HepG2 (cell line): Measurements from ENCODE around the gene POLN. TPM values are rescaled to one million over a fixed set of nuclear protein-coding genes. Genes with fewer than 3 reads are reported as not detected.

ENCODE experiments used
- ATAC-seq: fragments of 200-7000 bp; cut with Tn5 transposase; 3 replicates; pipeline ENCODE4 v1.9.1; 2020; ENCODE audit warnings: mild to moderate bottlenecking, moderate library complexity
- BruUV-seq: library from RNA; stranded (reverse); fragments of 400-500 nt; replicated peaks from 2 replicates; lab custom pipeline; 2021; lab: Mats Ljungman, UMichigan
- CTCF ChIA-PET: fragments of 300-600 bp; formaldehyde crosslinking; extraction: SDS; loops from one replicate; lab custom pipeline; 2021; ENCODE audit warnings: low total read pairs, inconsistent platforms, low intra/inter-chr PET ratio; lab: Yijun Ruan, JAX
- POLR2A ChIA-PET: fragments of 350-600 bp; sonication (Branson Sonifier 250); formaldehyde crosslinking; loops from one replicate; lab custom pipeline; 2020; ENCODE audit warnings: antibody characterized with exemption, inconsistent platforms; lab: Yijun Ruan, JAX
- DNase-seq: peaks from one replicate; pipeline ENCODE4 v3.0.0-alpha.2; 2015; ENCODE audit warnings: low spot score
- FAIRE-seq: peaks from 3 replicates; lab custom pipeline; 2011; peaks lifted over from hg19 to GRCh38; lab: Jason Lieb, UNC
- H2AFZ ChIP-seq: one replicate; pipeline ENCODE4 v1.6.1; 2011; ENCODE audit warnings: low read length, inconsistent platforms
- H3K27ac ChIP-seq: fragments of 300-600 bp; 3 replicates; pipeline ENCODE4 v1.8.0; 2011; ENCODE audit warnings: mixed run types, mild to moderate bottlenecking, mixed read lengths, low read length, inconsistent platforms; ENCODE audit not compliant: insufficient read depth; ENCODE audit errors: extremely low read length
- H3K27me3 ChIP-seq, 2 experiments: fragments of 200-600 bp in 1 of 2; 2 replicates in 1 of 2; 3 replicates in 1 of 2; pipeline versions ENCODE4 v1.6.0 to v1.8.0; 2011; ENCODE audit warnings: low read length in 2 of 2, mild to moderate bottlenecking in 2 of 2, moderate library complexity in 2 of 2, inconsistent platforms in 1 of 2; ENCODE audit not compliant: insufficient read depth in 2 of 2, control insufficient read depth in 1 of 2
- H3K36me3 ChIP-seq, 2 experiments: fragments of 200-600 bp in 1 of 2; replicated peaks in 1 of 2; 2 replicates in 1 of 2; 3 replicates in 1 of 2; pipeline versions ENCODE4 v1.5.1 to v1.8.0; 2011; ENCODE audit warnings: low read length in 2 of 2, inconsistent platforms in 1 of 2; ENCODE audit not compliant: insufficient read depth in 2 of 2, control insufficient read depth in 1 of 2
- H3K4me1 ChIP-seq: 2 replicates; pipeline ENCODE4 v1.5.1; 2012; ENCODE audit warnings: low read length, inconsistent platforms; ENCODE audit not compliant: insufficient read depth
- H3K4me2 ChIP-seq: 2 replicates; pipeline ENCODE4 v1.6.0; 2011; ENCODE audit warnings: low read depth, low read length, inconsistent platforms
- H3K4me3 ChIP-seq, 3 experiments: fragments of 200-600 bp in 1 of 3; sonication (generic), shearing (Covaris generic) in 1 of 3; replicated peaks in 1 of 3; 2 replicates each; pipeline ENCODE4 v1.5.1; 2011 to 2016; ENCODE audit warnings: low read length in 3 of 3, inconsistent platforms in 2 of 3, low read depth in 2 of 3, mild to moderate bottlenecking in 2 of 3, control low read depth in 1 of 3, mixed read lengths in 1 of 3; ENCODE audit not compliant: insufficient read depth in 1 of 3
- H3K79me2 ChIP-seq: one replicate; pipeline ENCODE4 v1.6.1; 2011; ENCODE audit warnings: low read length, inconsistent platforms; ENCODE audit not compliant: insufficient read depth
- H3K9ac ChIP-seq: 2 replicates; pipeline ENCODE4 v1.6.0; 2011; ENCODE audit warnings: mild to moderate bottlenecking, low read depth, low read length, inconsistent platforms; ENCODE audit not compliant: insufficient read depth
- H3K9me3 ChIP-seq: 2 replicates; pipeline ENCODE4 v1.5.1; 2012; ENCODE audit warnings: mild to moderate bottlenecking, low read length
- H4K20me1 ChIP-seq: 2 replicates; pipeline ENCODE4 v1.6.0; 2011; ENCODE audit warnings: inconsistent platforms, mild to moderate bottlenecking, low read length, moderate library complexity; ENCODE audit not compliant: insufficient read depth
- KDM2A ChIP-seq: sonication (generic); formaldehyde crosslinking; IDR thresholded peaks from 2 replicates; pipeline ENCODE4 v1.4.0; 2020; ENCODE audit warnings: low read depth, missing genetic modification reagents, borderline replicate concordance
- MAZ ChIP-seq, 2 experiments: sonication (generic) in 1 of 2; formaldehyde crosslinking in 1 of 2; IDR thresholded peaks; 2 replicates each; pipeline versions ENCODE4 v1.5.0 to v1.6.1; 2012 to 2020; ENCODE audit warnings: low read depth in 2 of 2, mild to moderate bottlenecking in 2 of 2, borderline replicate concordance in 1 of 2, improper control_type of control experiment in 1 of 2, low read length in 1 of 2, missing genetic modification reagents in 1 of 2, moderate library complexity in 1 of 2
- PITX1 ChIP-seq: sonication (generic); formaldehyde crosslinking; IDR thresholded peaks from 2 replicates; pipeline ENCODE4 v1.5.1; 2020; ENCODE audit warnings: mild to moderate bottlenecking, missing genetic modification reagents
- RAD21 ChIP-seq: fragments of 450-650 bp; formaldehyde crosslinking; IDR thresholded peaks from 2 replicates; pipeline ENCODE4 v1.5.0; 2020; ENCODE audit warnings: mild to moderate bottlenecking
- RCOR2 ChIP-seq: IDR thresholded peaks from 2 replicates; pipeline ENCODE4 v1.6.1; 2016; ENCODE audit warnings: missing biosample characterization, missing genetic modification reagents
- SIX1 ChIP-seq: sonication (generic); formaldehyde crosslinking; IDR thresholded peaks from 2 replicates; pipeline ENCODE4 v1.4.0; 2020; ENCODE audit warnings: missing genetic modification reagents, borderline replicate concordance
- TCF7 ChIP-seq: sonication (generic); IDR thresholded peaks from 2 replicates; pipeline ENCODE4 v1.6.1; 2016; ENCODE audit warnings: antibody characterized with exemption, low read depth
- THRA ChIP-seq: sonication (generic); formaldehyde crosslinking; IDR thresholded peaks from 2 replicates; pipeline ENCODE4 v1.4.0; 2020; ENCODE audit warnings: missing genetic modification reagents, borderline replicate concordance
- ZNF143 ChIP-seq: sonication (generic); formaldehyde crosslinking; IDR thresholded peaks from 2 replicates; pipeline ENCODE4 v1.4.0; 2020; ENCODE audit warnings: missing genetic modification reagents
- ZNF160 ChIP-seq: sonication (generic); formaldehyde crosslinking; IDR thresholded peaks from 2 replicates; pipeline ENCODE4 v1.8.0; 2022; ENCODE audit warnings: mild to moderate bottlenecking, inconsistent platforms, missing genetic modification reagents
- ZNF225 ChIP-seq: sonication (generic); formaldehyde crosslinking; IDR thresholded peaks from 2 replicates; pipeline ENCODE4 v1.4.0; 2020; ENCODE audit warnings: mild to moderate bottlenecking, missing genetic modification reagents
- ZSCAN5A ChIP-seq: sonication (generic); formaldehyde crosslinking; IDR thresholded peaks from 2 replicates; pipeline ENCODE4 v1.8.0; 2022; ENCODE audit warnings: mild to moderate bottlenecking, missing genetic modification reagents, borderline replicate concordance
- WGBS: methylation state at CpG from one replicate; pipeline ENCODE4 v1.1.6; 2017; ENCODE audit warnings: low lambda C conversion rate; 5-methylcytosine and 5-hydroxymethylcytosine counted together
- in situ Hi-C: cut with HindIII; loops from 2 replicates; pipeline ENCODE4 v1.10.0; 2017; ENCODE audit warnings: low pct_unique_long_range_greater_than_20kb; ENCODE audit not compliant: extremely low pct_ligation_motif_present
- intact Hi-C: fragments of 100-400 bp; cut with micrococcal nuclease; formaldehyde crosslinking; loops from one replicate; pipeline ENCODE4 v1.10.0; 2022; ENCODE audit not compliant: unreplicated experiment
- polyA plus RNA-seq, 8 experiments: library from polyadenylated mRNA; depleted of rRNA in 3 of 8; stranded (reverse) in 7 of 8; unstranded in 1 of 8; fragments of >200 nt; fragmentation: Illumina TruSeq in 4 of 8; extraction: Trizol in 4 of 8; gene quantifications; 2 replicates each; pipeline versions ENCODE4 v1.2.1 to v1.2.3, GENCODE V29; 2011 to 2016; ENCODE audit warnings: low read depth in 4 of 8, missing spikeins in 1 of 8, mixed read lengths in 1 of 8; ENCODE audit not compliant: insufficient read depth in 1 of 8
- total RNA-seq, 5 experiments: library from RNA; depleted of rRNA; stranded (reverse); fragments of >200 nt; fragmentation: Illumina TruSeq; extraction: Trizol; gene quantifications; 2 replicates each; pipeline ENCODE4 v1.2.3, GENCODE V29; 2016; ENCODE audit warnings: low read depth in 1 of 5

Gene POLN
- total and polyA plus RNA-seq, 2 of the 13 experiments (the other 11 are each of a cell fraction or from before 2014, with no cell fraction given): 0.93 to 1.5 TPM

GRCh38 chr4:2186865-2187172 lies 55.1 kb downstream of the POLN start:
- Histone ChIP-seq H3K27ac (no peak overlapping the region), H3K9ac (no peak overlapping the region)
- TF ChIP-seq ZSCAN5A (CRISPR knock-in tag): no peak
- peak; percentile 99 for TF ChIP-seq ZNF160
- TF ChIP-seq, all 625 proteins: peak for 1
- DNase-seq: no peak
- H3K9me3 ChIP-seq: 0 out of 2 replicates have a peak, but pooled peaks cover 5% of the 10 kb centered on the region
- no peaks in the 10 kb centered on the region for H3K4me1 ChIP-seq
- no peak for ATAC-seq
- POLR2A ChIA-PET: no interaction called here
- BruUV-seq: no TSS peak
- H3K4me2 ChIP-seq: no peak overlapping the region
- in situ Hi-C loops: loop anchor here (25.0 kb wide), 1 partner anchor 175 kb away; the partner anchor contains the start of gene NELFA
- FAIRE-seq: no peak
- no peak overlapping the region for H2AFZ ChIP-seq
- no peaks in the 10 kb centered on the region for H3K79me2 ChIP-seq
- CTCF ChIA-PET: interaction anchor here (0.7 to 2.7 kb wide), 3 partner anchors 177 to 274 kb away, joined by 3 to 16 read pairs (median 3); no protein-coding TSS in a partner anchor
- intact Hi-C loops: loop anchor here (1.0 to 2.0 kb wide), 2 partner anchors 177 to 274 kb away; no protein-coding TSS in a partner anchor
- H4K20me1 ChIP-seq: no peaks in the 10 kb centered on the region
- H3K27me3 ChIP-seq: no peaks in the 10 kb centered on the region
- H3K36me3 ChIP-seq: no peaks in the 10 kb centered on the region
- no peak overlapping the region for H3K4me3 ChIP-seq

- in situ Hi-C loops: loop anchor here (25.0 kb wide), 1 partner anchor 174 kb away; the partner anchor contains the start of gene NELFA
- POLR2A ChIA-PET: no interaction called here
- TF ChIP-seq MAZ (IDR thresholded peaks at IDR 0.05; ENCODE audit: borderline replicate concordance, low read depth, low read length): no peak
- TF ChIP-seq MAZ (CRISPR knock-in tag; IDR thresholded peaks at IDR 0.05; ENCODE audit: low read depth): 0 out of 2 replicates have a peak, but pooled peaks have one; percentile 15
- TF ChIP-seq TCF7: no peak
- no peak for TF ChIP-seq SIX1 (CRISPR knock-in tag)
- TF ChIP-seq ZNF225 (CRISPR knock-in tag): peak; percentile 97; the same call in 1 of the 2 replicates
- TF ChIP-seq RAD21: peak; percentile 82
- no peak for TF ChIP-seq PITX1 (CRISPR knock-in tag)
- 0 out of 2 replicates have a peak, but pooled peaks have one; percentile 24 for TF ChIP-seq KDM2A (CRISPR knock-in tag)
- TF ChIP-seq ZNF143: no peak
- peak; percentile 58; the same call in 1 of the 2 replicates for TF ChIP-seq THRA (CRISPR knock-in tag)
- TF ChIP-seq RCOR2 (CRISPR knock-in tag): no peak
Measured at GRCh38 chr4:2186133-2186864, 55.6 kb downstream of the POLN start.

More at GRCh38 chr4:2186133-2186864, 55.6 kb downstream of the POLN start:
- Histone ChIP-seq H2AFZ (no peak overlapping the region), H3K4me1 (no peaks in the 10 kb centered on the region), H3K4me3 (no peak overlapping the region), H3K9me3 (0 out of 2 replicates have a peak, but pooled peaks cover 5% of the 10 kb centered on the region), H3K79me2 (no peaks in the 10 kb centered on the region), H3K4me2 (no peak overlapping the region), H3K27me3 (no peaks in the 10 kb centered on the region), H3K36me3 (no peaks in the 10 kb centered on the region), H4K20me1 (no peaks in the 10 kb centered on the region), H3K27ac (no peak overlapping the region), H3K9ac (no peak overlapping the region)
- 17% methylated on average over 9 of the region's 9 CpGs for WGBS
- ATAC-seq (peak; percentile 97), DNase-seq (peak; percentile 57), FAIRE-seq (peak; percentile 75)
- intact Hi-C loops: loop anchor here (1.0 to 2.0 kb wide), 2 partner anchors 176 to 273 kb away; no protein-coding TSS in a partner anchor
- CTCF ChIA-PET: interaction anchor here (0.7 to 2.7 kb wide), 3 partner anchors 177 to 274 kb away, joined by 3 to 16 read pairs (median 3); no protein-coding TSS in a partner anchor
- BruUV-seq: no TSS peak
